Endothelial cell of umbilical vein (primary cell): ENCODE measurements around the gene IL17REL.

ENCODE experiments used
- CTCF ChIP-seq, 2 donors: IDR thresholded peaks; 1 replicate in 1 of 2; 2 replicates in 1 of 2; pipeline ENCODE4 v1.5.1; 2011; ENCODE audit warnings: low read length in 2 of 2, mild to moderate bottlenecking in 2 of 2, moderate library complexity in 2 of 2, control low read depth in 1 of 2, inconsistent platforms in 1 of 2, low read depth in 1 of 2; ENCODE audit not compliant: insufficient read depth in 1 of 2; ENCODE audit errors: extremely low read depth in 1 of 2
- MAX ChIP-seq: IDR thresholded peaks from 2 replicates; pipeline ENCODE4 v1.6.1; 2011; ENCODE audit not compliant: insufficient read depth, insufficient read length

GRCh38 chr22:50007057-50007511 is 5.5 kb downstream of the IL17REL start:
- TF ChIP-seq CTCF (IDR thresholded peaks at IDR 0.05; ENCODE audit: extremely low read depth in 1 of 2, insufficient read depth in 1 of 2, low read depth in 1 of 2, low read length in 2 of 2) (no peak), MAX (no peak)
